GM10847 (cell line): Measurements from ENCODE around the gene LRRC70.

Experiments
- POLR2A ChIP-seq: IDR thresholded peaks from 2 replicates; pipeline ENCODE4 v1.6.1; 2011; ENCODE audit not compliant: insufficient read length; ENCODE audit errors: extremely low read depth

LRRC70 gene

DNA sequence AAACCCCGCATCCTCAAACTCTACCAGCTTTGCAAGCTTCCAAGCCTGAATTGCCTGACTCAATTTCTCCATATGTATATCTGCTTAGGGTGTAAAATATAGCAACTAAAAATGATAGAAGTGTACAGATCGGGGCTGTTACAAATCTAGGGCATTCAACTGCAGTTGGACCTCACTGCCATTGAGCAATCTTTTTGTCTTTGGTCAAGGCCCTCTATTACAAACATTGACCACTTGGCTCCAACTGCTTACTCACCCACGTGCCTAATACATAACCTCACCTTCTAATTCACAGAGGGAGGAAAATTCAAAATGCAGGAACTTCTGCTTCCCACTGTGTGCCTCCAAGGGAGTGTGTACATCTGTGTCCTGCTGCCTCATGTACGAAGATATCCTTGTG is 10.0 kb downstream of the LRRC70 start:
- TF ChIP-seq POLR2A: no peak

DNA sequence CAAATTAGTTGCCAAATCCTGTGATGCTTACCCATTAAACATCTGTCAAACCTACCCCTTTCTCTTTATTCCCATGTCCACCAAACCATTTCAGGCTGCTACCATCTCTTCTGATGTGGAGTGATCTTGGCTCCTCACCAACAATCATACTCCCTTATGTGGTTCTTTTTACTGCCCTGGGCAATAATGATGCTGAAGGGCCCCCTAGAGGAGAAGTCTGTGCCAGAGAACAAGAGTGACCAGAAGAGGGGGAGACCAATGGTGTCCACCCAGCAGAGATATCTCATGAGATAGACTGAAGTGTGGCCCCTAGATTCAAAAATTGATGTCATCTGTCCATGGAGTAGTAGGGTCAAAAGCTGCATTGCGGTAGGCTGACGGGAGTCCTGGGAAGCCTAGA is 10.9 kb downstream of the LRRC70 start:
- no peak for TF ChIP-seq POLR2A

DNA sequence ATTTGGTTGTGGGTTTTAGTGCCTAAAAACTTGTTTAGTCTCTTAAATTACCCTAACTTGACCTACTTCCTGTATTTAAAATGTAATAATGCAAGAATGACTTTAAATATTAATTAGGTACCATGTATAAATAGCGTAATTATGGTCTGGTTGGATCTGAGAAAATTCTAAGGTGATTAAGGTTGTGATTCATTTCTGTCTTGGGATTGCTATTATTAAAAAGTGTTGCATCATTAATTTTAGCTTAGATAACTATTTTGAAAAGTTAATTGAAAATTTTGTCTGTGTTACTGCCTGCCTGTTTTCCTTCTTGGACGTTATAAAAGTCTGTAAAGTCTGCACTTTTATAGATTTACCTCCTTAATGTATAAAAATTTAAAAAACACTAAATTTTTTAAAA is 11.8 kb downstream of the LRRC70 start:
- no peak for TF ChIP-seq POLR2A

DNA sequence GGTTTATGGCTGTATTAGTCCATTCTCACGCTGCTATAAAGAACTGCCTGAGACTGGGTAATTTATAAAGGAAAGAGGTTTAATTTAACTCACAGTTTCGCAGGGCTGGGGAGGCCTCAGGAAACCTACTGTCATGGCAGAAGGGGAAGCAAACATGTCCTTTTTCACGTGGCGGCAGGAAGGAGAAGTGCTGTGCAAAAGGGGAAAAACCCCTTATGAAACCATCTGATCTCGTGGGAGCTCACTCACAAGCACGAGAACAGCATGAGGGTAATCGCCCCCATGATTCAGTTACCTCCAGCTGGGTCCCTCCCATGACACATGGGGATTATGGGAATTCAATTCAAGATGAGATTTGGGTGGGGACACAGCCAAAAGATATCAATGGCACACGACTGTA is 13.9 kb downstream of the LRRC70 start:
- no peak for TF ChIP-seq POLR2A

DNA sequence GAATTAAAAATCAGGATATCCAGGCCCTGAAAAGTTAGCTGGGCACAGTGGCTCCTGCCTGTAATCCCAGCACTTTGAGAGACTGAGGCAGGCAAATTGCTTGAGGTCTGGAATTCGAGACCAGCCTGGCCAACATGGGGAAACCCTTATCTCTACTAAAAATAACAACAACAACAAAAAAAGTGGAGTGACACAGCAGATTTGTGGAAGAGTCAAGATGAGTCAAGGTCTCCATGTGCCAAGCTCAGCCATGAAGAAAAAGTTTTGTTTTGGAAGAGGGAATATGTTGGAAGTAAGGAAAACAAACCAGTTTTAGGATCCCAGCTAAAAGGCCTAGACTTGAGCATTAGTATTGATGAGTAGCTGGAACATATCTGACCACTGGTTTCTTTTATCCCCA is 14.7 kb downstream of the LRRC70 start:
- no peak for TF ChIP-seq POLR2A

DNA sequence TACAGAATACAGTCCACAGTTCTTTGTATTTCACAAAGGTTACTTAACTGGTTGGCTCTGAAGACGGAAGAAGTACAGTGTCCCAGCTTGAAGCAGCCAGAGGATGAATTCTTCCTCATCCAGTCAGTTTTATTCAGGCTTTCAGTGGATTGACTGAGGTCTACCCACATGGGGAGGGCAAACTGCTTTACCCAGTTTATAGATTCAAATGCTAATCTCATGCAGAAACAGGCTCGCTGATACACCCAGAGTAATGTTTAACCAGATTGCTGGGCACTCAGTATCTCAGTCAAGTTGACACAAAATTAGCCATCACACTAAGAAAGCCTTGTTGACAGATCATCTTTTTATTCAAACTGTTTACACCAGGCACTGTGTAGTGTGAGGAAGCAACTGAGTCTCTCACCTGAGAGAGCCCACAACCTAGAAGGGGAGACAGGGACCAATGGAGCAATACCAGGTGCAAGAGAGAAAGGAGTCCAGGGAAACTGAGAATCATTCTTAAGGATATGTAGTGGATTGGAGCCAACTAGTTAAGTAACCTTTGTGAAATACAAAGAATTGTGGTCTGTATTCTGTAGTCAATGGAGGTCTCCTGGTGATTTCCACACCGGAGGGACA is 15.9 kb downstream of the LRRC70 start:
- no peak for TF ChIP-seq POLR2A

DNA sequence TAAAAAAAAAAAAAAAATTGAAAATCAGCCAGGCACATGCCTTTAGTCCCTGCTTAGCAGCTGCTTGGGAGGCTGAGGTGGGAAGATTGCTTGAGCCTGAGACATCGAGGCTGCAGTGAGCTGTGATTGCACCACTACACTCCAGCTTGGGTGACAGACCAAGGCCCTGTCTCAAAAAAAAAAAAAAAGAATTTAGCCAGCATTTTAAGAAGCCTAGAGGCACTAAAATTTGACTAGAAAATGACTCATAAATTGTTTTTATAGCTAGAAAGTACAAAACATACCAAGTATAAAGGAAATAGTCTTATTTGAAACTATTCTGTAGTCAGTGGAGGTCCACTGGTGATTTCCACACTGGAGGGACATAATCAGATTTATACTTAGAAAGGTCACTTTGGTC is 17.5 kb downstream of the LRRC70 start:
- no peak for TF ChIP-seq POLR2A

DNA sequence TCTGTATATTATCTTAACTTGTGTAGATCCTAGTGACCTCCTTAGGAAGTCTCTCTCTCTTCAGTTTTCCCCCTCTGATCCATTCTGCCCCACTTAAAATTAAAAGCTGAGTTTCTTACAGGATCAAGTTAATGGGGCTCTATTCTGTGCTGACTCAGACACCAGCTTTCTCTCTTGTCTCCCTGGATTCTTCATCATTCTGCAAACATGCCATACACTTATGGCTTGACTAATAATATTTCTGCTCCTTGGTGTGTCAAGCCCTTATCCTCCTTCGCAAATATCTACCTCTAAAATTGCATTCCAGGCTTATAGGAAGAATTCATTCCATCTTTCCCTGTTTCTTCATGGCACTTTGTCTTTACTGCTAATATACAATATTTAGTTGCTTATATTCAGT is 18.1 kb downstream of the LRRC70 start:
- no peak for TF ChIP-seq POLR2A

DNA sequence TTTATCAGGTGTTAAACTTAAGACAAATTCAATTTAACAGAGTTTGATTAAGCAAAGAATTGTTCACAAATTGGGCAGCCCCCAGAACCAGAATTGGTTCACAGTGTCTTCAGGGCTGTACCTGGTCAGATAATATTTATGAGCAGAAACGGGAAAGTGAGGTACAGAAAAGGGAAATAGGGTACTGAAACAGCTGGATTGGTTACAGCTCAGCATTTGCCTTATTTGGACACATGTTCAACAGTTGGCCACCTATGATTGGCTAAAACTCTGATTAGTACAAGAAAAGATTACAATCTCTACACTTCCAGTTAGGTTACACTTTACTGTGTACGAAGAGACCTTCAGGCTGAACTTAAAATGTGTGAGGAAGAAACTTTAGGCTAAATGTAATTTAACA is 18.7 kb downstream of the LRRC70 start:
- no peak for TF ChIP-seq POLR2A

DNA sequence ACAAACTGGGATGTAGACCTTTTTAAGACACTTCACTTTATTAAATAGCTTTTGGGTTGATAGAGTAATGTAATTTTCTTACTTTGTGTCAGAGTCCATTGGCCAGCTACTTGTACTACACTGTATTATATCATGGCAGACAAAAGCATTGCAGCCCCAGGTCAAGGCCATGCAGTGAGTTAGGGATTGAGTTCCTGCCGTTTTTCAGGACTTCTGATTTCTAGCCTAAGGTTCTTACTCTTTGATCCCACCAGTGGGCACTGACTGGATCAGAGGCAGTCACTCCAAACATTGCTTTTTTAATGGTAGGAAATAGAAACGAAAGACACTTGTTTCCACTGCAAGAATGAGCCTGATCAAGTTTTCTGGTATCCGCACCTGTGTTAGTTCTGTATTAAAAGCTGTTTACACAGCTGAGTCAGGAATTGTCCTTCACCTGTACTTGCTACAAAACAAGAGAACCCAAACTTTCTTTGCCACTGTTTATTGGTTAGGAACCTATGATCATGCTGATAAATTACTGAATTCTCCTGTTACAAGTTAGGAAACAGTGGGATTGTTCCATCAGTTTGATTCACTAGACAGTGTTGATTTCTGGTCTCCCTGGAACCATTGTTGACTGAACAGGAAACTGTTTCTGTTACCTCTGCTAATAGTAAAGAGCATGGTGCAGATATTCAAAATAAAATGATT is 22.1 kb downstream of the LRRC70 start:
- TF ChIP-seq POLR2A: no peak

DNA sequence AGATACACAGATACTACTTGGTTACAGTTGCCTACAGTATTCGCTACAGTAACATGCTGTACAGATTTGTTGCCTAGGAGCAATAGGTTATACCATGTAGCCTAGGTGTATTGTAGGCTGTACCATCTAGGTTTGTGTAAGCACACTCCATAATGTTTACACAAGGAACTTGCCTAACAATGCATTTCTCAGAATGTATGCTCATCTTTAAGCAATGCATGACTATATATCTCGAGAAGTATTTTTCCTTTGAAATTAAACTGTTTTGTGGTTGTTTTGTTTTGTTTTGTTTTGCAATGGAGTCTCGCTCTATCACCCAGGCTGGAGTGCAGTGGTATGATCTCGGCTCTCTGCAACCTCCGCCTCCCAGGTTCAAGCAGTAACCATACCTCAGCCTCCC is 25.3 kb downstream of the LRRC70 start:
- TF ChIP-seq POLR2A: no peak

DNA sequence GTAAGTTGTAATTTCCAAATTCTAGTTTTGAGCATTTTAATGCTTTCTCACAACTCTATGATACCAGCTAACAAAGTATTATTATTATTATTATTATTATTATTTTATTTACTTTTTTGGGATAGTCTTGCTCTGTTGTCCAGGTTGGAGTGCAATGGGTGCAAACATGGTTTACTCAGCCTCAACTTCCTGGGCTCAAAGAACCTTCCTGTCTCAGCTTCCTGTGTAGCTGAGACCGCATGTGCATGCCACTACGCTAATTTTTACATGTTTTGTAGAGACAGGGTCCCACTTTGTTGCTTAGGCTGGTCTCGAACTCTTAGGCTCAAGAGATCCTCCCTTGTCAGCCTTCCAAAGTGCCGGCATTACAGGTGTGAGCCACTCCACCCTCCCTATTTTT is 27.0 kb downstream of the LRRC70 start:
- TF ChIP-seq POLR2A: no peak

DNA sequence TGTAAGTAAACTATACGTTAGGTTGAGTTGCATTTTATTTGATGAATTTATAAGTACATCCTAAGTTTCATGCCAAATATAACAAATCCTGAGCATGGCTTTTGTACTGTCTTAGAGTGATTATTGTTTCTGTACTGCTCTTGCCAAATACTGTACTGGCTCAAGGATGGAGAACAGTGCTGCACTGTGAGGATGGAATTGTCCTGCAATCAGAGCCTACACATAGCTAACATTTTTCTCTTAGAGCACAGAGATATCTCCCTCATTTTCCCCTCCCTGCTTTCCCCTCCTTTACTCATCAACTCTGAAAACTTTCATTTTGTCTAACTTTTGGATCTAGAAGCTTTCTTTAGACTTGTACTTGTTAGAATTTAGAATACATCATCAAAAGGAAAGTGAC is 28.3 kb downstream of the LRRC70 start:
- no peak for TF ChIP-seq POLR2A

DNA sequence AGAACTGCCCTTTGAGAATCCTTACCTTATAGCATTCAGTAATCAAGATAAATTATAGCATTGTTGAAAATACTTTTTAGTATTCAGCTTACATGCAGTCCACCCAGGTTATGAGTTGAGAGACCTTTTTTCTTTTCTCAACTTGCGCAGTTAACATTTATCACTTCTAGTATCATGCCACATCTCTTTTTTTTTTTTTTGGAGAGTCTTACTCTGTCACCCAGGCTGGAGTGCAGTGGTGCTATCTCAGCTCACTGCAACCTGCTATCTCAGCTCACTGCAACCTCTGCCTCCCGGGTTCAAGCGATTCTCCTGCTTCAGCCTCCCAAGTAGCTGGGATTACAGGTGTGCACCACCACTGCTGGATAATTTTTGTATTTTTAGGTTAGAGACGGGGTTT is 29.0 kb downstream of the LRRC70 start:
- no peak for TF ChIP-seq POLR2A

DNA sequence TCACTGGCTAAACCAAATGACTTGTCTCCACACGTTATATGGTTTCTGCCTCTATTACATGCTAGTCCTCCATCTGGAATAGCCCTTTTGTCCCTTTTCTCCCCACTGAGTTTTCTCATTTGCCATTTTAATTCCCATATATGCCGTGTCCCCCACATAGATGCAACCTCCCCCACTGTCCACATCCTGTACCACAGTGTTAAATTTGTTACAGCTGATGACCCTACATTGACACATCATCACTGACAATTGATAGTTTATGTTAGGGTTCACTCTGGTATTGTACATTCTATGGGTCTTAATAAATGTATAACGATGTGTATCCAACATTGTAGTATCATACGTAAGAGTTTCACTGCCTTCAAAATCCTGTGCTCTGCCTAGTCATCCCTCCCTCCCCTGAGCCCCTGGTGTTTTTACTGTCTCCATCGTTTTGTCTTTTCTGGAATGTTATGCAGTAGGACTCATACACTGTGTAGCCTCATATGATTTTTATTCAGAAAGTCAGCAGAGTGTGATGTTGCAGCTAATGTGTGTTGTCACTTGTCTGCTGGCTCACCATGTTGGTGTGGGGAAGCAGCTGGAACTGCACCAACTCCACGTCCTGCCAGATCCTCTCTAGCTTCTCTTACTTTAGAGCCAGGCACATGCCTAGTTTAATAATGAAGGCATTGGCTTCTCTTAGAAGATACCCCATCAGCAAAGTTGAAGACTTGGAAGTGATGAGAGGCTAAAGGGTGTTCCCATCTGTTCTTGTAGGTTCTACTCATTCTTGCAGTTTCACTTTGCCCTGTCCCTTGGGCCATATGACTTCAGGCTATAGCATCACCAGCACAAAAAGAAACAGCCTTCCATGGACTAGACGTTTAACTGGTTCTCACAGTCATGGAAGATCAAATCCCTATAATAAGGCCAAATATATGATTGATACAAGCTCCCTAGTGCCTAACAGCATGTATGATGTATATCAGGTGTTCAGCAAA is 30.2 kb downstream of the LRRC70 start:
- TF ChIP-seq POLR2A: no peak

DNA sequence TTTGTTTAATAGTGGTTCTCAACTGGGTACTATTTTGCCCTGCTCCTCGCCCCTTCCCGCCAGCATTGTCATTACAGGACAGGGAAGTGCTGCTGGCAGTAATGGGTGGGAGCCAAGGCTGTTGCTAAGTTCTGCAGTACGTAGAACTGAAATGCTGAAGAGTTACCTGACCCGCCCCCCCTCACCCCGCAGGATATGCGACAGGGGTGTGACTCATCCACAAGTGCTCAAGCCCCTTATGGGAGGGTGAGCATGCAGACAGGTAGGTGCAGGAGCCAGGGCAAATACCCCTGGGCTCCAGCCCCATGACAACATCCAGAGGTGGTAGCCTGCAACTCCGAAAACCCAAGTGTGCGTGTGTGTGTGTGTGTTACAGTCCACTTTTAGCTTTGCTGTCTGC is 35.7 kb downstream of the LRRC70 start:
- TF ChIP-seq POLR2A: no peak
